GM15510 (cell line): ENCODE results near the gene DNAH8.

ENCODE experiments used
- POLR2A ChIP-seq: IDR thresholded peaks from 3 replicates; pipeline ENCODE4 v1.6.1; 2011; ENCODE audit warnings: borderline replicate concordance; ENCODE audit not compliant: insufficient read length; ENCODE audit errors: extremely low read depth

Gene DNAH8

GRCh38 chr6:38796006-38796405 lies 80.9 kb downstream of the DNAH8 start:
- TF ChIP-seq POLR2A: no peak

- no peak for TF ChIP-seq POLR2A
Observed at GRCh38 chr6:38796850-38797249, 81.7 kb downstream of the DNAH8 start.

GRCh38 chr6:38797391-38797790 lies 82.3 kb downstream of the DNAH8 start:
- TF ChIP-seq POLR2A: no peak

GRCh38 chr6:38799529-38800184 lies 84.5 kb downstream of the DNAH8 start:
- no peak for TF ChIP-seq POLR2A

GRCh38 chr6:38801305-38801704 lies 86.2 kb downstream of the DNAH8 start:
- TF ChIP-seq POLR2A: no peak

- TF ChIP-seq POLR2A: no peak
Observed at GRCh38 chr6:38802497-38802896, 87.4 kb downstream of the DNAH8 start.

GRCh38 chr6:38803129-38803528 lies 88.0 kb downstream of the DNAH8 start:
- TF ChIP-seq POLR2A: no peak

GRCh38 chr6:38804358-38804757 lies 89.2 kb downstream of the DNAH8 start:
- TF ChIP-seq POLR2A: no peak

GRCh38 chr6:38805127-38805655 lies 90.1 kb downstream of the DNAH8 start:
- TF ChIP-seq POLR2A: no peak

GRCh38 chr6:38805692-38806091 lies 90.6 kb downstream of the DNAH8 start:
- no peak for TF ChIP-seq POLR2A

GRCh38 chr6:38806271-38806670 lies 91.2 kb downstream of the DNAH8 start:
- no peak for TF ChIP-seq POLR2A

GRCh38 chr6:38806833-38807232 lies 91.7 kb downstream of the DNAH8 start:
- no peak for TF ChIP-seq POLR2A

GRCh38 chr6:38808039-38808438 lies 92.9 kb downstream of the DNAH8 start:
- TF ChIP-seq POLR2A: no peak

GRCh38 chr6:38813041-38813823 lies 98.1 kb downstream of the DNAH8 start:
- no peak for TF ChIP-seq POLR2A

GRCh38 chr6:38814761-38815160 lies 99.7 kb downstream of the DNAH8 start:
- no peak for TF ChIP-seq POLR2A

GRCh38 chr6:38815250-38815649 lies 100.1 kb downstream of the DNAH8 start:
- no peak for TF ChIP-seq POLR2A
